ENCODE data around the gene ETFA.
"Not testable (repeated sequence)": the region's sequence is repeated elsewhere in the genome, so short reads cannot be mapped to it uniquely, and the experiment has no call there.

The ETFA gene

GRCh38 chr15:76324066-76324465 is 12.8 kb upstream of the ETFA start:
- no peak for DNase-seq

- no peak for DNase-seq
Measured at GRCh38 chr15:76321602-76322001, 10.3 kb upstream of the ETFA start.

DNA sequence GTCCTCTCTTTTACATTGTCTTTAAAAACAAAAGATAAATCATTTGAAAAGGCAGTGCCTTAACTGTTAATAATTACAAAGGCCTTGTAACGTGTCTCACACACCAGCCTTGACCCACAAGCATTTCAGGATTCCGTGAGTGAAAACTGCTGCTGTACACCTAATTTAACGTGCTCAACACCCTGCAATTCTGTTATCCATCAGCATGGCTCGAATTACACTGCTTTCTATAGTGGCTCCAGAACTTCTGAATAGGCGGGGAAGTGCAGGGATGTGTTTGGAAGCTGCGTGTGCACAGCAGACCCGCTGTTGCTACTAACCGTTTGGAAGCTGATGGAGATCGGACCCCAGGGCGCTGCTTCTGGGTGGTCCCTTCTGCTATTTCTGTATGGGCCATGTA is 9.9 kb upstream of the ETFA start:
- DNase-seq = no peak

- no peak for DNase-seq
Measured at GRCh38 chr15:76320012-76320411, 8.7 kb upstream of the ETFA start.

GRCh38 chr15:76313731-76314130 is 2.5 kb upstream of the ETFA start:
- no peak for DNase-seq

DNA sequence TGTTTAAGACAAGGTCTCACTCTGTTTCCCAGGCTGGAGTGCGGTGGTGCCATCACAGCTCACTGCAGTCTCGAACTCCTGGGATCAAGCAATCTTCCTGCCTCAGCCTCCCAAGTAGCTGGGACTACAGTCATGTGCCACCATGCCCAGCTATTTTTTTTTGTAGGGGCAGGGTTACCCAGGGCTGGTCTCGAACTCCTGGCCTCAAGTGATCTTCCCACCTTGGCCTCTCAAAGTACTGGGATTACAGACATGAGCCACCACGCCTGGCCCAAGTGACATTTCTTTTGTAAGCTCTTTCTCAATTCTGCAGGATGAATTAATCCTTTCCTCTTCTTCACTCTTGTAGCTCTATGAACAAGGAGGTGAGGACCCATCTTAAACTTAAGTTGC is 1.9 kb upstream of the ETFA start:
- DNase-seq = not testable (repeated sequence)

DNA sequence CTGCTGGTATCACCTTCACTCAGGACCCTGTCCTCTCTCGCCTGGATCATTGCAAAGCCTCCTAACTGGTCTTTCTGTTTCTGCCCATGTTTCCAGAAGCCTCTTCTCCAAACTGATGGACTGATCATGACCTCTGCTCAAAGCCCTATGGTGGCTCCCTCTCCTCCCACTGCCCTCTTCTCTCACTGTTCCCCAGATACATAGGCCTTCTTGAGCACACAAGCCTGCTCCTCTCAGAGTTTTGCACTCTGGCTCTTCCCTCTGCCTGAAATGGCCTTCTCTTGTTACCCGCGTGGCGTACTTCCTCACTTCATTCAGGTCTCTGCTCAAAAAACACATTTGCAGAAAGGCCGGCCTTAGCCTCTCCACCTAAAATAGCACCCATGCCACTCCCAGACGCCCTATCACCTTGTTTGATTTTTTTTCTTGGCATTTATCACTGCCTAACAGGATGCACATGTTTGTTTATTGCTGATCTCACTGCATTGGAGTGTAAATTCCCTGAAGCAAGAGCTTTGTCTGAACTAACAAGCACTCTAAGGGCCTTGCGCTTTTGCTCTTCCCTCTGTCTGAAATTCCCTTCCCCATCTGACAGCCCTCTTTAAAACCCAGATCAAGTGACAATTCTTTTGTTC is 1.4 kb upstream of the ETFA start:
- DNase-seq = no peak

DNA sequence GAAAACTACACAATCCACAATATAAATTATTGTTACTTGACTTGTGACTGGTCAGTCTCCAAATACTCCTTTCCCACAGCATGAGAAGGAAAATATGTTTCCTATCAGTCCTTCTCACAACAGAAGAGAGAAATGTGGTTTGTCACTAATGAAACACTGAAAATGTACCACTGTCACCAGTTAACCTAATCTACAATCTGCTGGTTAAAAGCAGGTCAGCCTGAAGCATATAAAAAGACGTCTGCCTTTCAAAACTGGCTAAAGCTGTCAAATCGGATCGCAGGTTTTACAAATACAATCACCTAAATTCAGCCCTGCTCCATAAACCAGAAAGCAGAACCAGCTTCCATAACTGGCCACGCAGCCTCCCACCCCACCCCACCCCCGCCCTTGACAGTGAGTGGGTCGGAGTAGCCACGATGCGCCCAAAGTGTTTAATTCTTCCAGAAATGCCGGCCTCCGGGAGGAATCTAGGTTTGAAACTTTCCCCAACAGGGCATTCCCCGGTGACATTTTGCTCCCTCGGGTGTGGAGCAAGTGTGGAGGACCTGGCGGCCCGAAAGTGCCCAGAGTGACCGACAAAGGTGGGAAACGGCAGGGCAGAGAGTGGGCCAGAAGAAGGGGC is 682 bp downstream of the ETFA start:
- DNase-seq = peak; percentile 58

GRCh38 chr15:76309601-76310330 is 1.5 kb downstream of the ETFA start:
- DNase-seq = no peak

- DNase-seq = no peak
Measured at GRCh38 chr15:76303909-76304308, 7.4 kb downstream of the ETFA start.

GRCh38 chr15:76299786-76300185 is 11.5 kb downstream of the ETFA start:
- no peak for DNase-seq

DNA sequence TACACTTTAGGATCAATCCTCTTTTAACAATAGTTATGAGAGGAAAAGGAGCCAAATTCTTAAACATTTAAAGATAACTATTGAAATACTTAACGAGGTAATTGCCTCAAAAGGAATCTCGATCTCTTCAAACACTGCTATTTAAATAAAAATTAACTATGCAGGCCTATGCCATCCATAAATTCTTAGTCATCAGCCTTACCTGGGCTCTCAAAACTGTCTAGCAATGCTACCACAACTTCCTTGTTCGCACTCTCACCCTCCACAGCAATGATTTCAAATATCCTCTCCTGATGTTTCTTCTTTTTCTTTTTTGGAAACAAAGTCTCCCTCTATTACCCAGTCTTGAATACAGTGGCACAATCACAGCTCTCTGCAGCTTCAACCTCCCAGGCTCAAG is 12.3 kb downstream of the ETFA start:
- no peak for DNase-seq

DNA sequence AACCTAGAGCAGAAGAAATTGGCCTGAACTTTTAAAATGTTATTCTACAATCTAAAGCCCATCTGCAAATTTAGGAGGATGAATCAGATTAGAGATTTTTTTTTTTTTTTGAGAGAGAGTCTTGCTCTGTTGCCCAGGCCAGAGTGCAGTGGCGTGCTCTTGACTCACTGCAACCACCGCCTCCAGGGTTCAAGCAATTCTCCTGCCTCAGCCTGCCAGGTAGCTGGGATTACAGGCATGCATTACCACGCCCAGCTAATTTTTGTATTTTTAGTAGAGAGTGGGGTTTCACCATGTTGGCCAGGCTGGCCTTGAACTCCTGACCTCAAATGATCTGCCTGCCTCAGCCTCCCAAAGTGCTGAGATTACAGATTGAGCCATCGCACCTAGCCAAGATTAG is 13.3 kb downstream of the ETFA start:
- DNase-seq = not testable (repeated sequence)

DNA sequence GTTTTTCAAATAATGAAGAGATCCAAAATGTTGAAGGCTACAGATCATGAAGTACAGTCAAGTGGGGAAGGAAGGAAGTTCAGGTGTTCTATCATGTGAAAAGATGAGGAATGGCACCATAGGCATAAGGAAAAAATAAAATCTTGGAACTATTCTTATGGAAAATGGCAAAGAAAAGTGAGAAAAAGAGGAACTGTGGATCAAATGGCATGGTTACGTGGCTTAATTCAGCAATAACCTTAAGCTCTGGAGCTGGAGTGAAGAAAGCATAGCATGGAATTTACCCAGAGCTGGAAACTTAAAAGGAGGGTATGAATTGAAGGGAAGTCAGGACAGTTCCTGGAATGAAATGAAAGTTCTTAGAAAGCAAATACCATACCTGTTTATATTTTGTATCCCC is 14.4 kb downstream of the ETFA start:
- DNase-seq = no peak

- not testable (repeated sequence) for DNase-seq
Measured at GRCh38 chr15:76294463-76294862, 16.8 kb downstream of the ETFA start.

DNA sequence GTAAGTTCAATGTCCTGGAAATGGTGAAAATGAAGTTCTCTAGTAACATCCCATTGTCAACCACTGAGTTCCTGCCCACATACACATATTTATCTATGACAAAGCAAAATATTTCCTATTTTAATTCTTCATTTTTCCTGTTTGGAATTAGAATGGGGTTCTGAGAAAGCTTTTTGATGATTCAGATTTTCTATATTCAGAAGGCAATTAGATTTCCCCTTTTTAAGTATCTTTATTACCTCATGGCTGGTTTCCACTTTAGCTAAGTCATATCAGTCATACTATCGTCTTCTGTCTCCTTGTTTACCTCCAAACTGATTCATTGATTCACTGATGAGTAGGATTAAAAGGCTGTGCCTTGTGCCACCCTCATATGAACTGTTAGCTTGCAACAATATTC is 17.9 kb downstream of the ETFA start:
- no peak for DNase-seq

- no peak for DNase-seq
Measured at GRCh38 chr15:76289582-76289981, 21.7 kb downstream of the ETFA start.

DNA sequence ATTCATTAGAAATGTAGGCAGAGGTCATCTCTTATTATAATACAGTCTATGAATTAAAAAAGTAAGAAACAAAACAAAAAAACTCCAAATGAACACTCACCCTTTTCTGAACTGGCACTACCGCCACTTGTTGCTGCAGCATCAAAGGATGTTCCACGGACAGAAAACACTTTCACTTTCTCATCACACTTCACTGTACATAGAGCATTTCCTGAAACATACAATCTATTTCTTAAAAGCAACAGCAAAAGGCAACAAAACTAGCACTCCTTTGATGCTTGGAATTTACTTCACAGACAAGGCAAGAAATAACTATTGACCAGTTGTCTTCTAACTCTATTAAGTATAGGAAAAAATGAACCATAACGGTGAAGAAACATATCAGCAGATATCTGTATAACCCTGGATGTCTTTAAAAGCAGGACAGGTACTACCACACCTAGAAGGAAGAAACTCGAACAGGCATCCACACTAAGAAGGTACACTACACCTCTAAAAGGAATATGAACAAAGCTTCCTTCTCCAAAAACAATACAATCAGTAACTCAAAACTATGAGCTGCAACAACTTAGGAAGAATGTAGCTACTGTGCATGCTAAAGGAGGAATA is 24.9 kb downstream of the ETFA start:
- DNase-seq = peak; percentile 17

DNA sequence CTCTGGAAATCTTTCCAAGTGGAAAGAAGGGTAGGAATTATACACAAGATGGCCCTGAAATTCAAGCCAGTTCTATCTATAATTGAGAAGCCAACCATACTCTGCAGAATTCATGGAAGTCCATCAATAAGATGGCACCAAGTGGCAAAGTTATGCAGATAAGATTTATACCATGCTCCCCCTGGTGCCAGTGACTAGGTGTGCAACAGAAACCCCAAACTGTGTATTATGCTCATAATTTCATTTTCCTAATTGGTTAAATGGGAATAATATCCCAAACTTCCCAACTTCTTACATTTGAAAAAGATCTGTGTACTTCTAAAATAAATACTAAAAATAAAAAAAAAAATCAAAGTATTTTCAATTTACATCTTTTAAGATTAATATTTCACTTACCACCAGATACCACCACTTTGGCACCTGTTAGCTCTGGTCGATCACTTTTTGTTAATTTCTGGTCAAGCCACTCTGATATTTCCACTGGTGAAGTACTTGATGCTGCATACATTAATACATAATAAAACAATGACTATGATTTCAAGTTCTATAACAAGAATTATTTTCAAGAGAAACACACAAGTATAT is 25.9 kb downstream of the ETFA start:
- DNase-seq = peak; percentile 20

DNA sequence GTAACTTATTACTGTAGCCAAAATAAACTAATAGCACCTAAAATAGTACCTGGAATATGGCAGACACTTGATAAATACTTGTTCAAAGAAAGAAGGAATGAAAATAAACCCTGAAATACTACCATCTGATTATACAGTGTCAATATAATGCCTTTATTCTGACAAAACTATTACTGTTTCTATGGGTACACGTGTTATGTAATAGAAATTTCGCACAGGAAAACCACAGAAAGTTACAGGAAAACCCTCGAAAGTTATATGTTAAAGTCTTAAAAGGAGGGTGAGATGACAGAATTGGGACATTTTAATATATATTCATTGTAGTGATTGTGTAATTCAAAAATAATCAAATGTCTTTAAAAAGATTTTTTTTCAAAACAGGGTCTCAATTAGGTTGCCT is 28.8 kb downstream of the ETFA start:
- no peak for DNase-seq

DNA sequence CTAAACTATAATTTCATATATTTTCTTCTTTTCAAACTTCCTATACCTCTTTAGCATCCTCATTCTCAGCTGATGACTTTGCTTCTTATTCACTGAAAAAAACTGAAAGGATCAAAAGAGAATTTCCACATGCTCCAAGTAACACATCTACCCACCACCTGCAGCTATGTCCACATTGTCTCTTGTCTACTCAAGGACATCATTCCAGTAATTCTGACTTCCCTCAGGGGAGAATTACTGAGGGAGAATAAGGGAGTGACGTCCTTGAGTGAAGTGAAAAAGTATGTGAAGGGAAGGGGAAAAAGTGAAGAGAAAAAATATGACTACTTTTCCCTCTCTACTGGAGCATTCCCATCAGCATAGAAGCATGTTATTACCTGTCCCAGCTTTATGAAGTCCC is 32.6 kb downstream of the ETFA start:
- no peak for DNase-seq

DNA sequence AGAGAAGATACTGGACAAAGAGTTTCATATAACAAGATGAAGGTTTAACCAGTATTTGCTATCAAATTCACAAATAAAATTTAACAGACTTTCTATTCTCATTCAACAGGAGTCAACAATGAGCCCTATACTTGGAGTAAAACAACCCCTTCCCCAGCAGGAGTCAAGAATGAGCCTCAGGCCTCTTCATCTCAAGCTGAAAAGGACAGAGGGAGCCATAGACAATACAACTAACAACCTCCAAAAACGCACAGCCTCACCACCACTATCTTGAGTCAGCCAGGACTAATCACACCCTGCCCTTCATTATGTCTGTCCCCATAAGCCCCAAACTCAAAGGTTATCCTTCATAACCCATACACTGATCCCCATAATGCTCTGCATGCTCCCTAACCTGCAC is 36.4 kb downstream of the ETFA start:
- no peak for DNase-seq

DNA sequence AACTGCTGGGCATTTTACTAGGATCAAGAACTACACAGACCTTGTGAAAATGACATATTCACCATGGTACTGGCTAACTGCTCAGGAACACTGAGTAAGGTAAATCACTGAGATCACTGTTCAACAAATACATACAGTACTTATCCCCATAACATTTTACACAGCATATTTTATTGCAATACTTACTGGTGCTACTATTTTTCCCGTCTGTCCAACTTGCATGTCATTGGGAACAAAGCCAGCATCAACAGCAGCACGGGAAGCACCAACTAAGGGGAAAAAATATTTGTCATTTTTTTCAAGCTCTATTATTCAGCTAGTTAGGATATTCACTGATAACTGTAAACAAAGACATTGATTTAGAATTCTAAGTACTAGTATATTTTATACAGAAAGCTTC is 37.0 kb downstream of the ETFA start:
- no peak for DNase-seq

DNA sequence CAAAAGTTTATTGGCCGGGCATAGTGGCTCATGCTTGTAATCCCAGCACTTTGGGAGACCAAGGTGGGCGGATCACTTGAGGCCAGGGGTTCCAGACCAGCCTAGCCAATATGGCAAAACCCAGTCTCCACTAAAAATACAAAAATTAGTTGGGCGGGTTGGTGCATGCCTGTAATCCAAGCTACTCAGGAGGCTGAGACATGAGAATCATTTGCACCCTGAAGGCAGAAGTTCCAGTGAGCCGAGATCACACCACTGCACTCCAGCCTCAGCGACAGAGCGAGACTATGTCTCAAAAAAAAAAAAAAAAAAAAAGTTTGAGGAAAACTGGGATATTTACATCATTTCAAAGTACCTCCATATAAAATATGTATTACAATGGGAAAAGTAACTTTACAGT is 40.4 kb downstream of the ETFA start:
- no peak for DNase-seq

Measured in RPMI8226 (cell line).